WTC11 (cell line): ENCODE results near the gene PKD2L2.

Source experiments
- ATF6 ChIP-seq: sonication (generic); formaldehyde crosslinking; IDR thresholded peaks from 2 replicates; pipeline ENCODE4 v1.8.1; 2023; ENCODE audit warnings: mild to moderate bottlenecking, missing genetic modification reagents
- CBFB ChIP-seq: sonication (generic); formaldehyde crosslinking; IDR thresholded peaks from 2 replicates; pipeline ENCODE4 v1.8.1; 2022; ENCODE audit warnings: mild to moderate bottlenecking, low read depth, missing genetic modification reagents
- CTCF ChIP-seq: fragments of 200-600 bp; IDR thresholded peaks from 2 replicates; pipeline ENCODE4 v1.8.0; 2022; ENCODE audit warnings: antibody characterized with exemption
- ETV6 ChIP-seq: sonication (generic); formaldehyde crosslinking; IDR thresholded peaks from 2 replicates; pipeline ENCODE4 v1.8.1; 2022; ENCODE audit warnings: mild to moderate bottlenecking, missing genetic modification reagents
- FOXJ3 ChIP-seq: sonication (generic); formaldehyde crosslinking; IDR thresholded peaks from 2 replicates; pipeline ENCODE4 v1.9.0; 2021; ENCODE audit warnings: missing genetic modification reagents, mild to moderate bottlenecking, borderline replicate concordance
- FOXP4 ChIP-seq: sonication (generic); formaldehyde crosslinking; IDR thresholded peaks from 2 replicates; pipeline ENCODE4 v1.8.0; 2022; ENCODE audit warnings: mild to moderate bottlenecking, missing genetic modification reagents
- IRF2 ChIP-seq: sonication (generic); formaldehyde crosslinking; IDR thresholded peaks from 2 replicates; pipeline ENCODE4 v1.8.0; 2022; ENCODE audit warnings: low read depth, missing genetic modification reagents, borderline replicate concordance
- MAX ChIP-seq: sonication (generic); formaldehyde crosslinking; IDR thresholded peaks from 2 replicates; pipeline ENCODE4 v1.8.0; 2022; ENCODE audit warnings: mild to moderate bottlenecking, missing genetic modification reagents
- NR1H2 ChIP-seq: sonication (generic); formaldehyde crosslinking; IDR thresholded peaks from 2 replicates; pipeline ENCODE4 v1.9.0; 2021; ENCODE audit warnings: mild to moderate bottlenecking, moderate library complexity, missing genetic modification reagents
- NR2C2 ChIP-seq: sonication (generic); formaldehyde crosslinking; IDR thresholded peaks from 2 replicates; pipeline ENCODE4 v1.8.0; 2022; ENCODE audit warnings: mild to moderate bottlenecking, missing genetic modification reagents
- RELA ChIP-seq: sonication (generic); formaldehyde crosslinking; IDR thresholded peaks from 2 replicates; pipeline ENCODE4 v1.8.1; 2022; ENCODE audit warnings: missing genetic modification reagents, mild to moderate bottlenecking, borderline replicate concordance
- RORB ChIP-seq: fragments of 250-450 bp; sonication (Bioruptor Pico); IDR thresholded peaks from 2 replicates; pipeline ENCODE4 v1.9.0; 2021; ENCODE audit warnings: mild to moderate bottlenecking
- SP1 ChIP-seq: sonication (generic); formaldehyde crosslinking; conservative IDR thresholded peaks from 2 replicates; pipeline ENCODE4 v1.8.1; 2022; ENCODE audit warnings: missing genetic modification reagents
- TP53 ChIP-seq: sonication (generic); formaldehyde crosslinking; IDR thresholded peaks from 2 replicates; pipeline ENCODE4 v1.8.1; 2023; ENCODE audit warnings: mild to moderate bottlenecking, missing genetic modification reagents

- no peak for TF ChIP-seq CTCF
- TF ChIP-seq FOXP4 = no peak
- TF ChIP-seq RORB (CRISPR knock-in tag) = no peak
- TF ChIP-seq FOXJ3 (CRISPR knock-in tag) = no peak
- TF ChIP-seq NR1H2 = no peak
- no peak for TF ChIP-seq NR2C2
- TF ChIP-seq CBFB (CRISPR knock-in tag) = no peak
- no peak for TF ChIP-seq IRF2 (CRISPR knock-in tag)
- TF ChIP-seq ETV6 (CRISPR knock-in tag) = no peak
- TF ChIP-seq ATF6 (CRISPR knock-in tag) = no peak
- no peak for TF ChIP-seq TP53 (CRISPR knock-in tag)
- TF ChIP-seq MAX = no peak
- TF ChIP-seq RELA (CRISPR knock-in tag) = no peak
- TF ChIP-seq SP1 (CRISPR knock-in tag) = no peak
These were observed 22.5 kb upstream of the PKD2L2 start for GRCh38 chr5:137866541-137867388.
